ENCODE measurements around the gene KRTAP10-3. TPM values are rescaled to one million over a fixed set of nuclear protein-coding genes. Genes with fewer than 3 reads are reported as not detected.

KRTAP10-3 gene
- total RNA-seq, 1 experiment from 2014 or later: 0.62 TPM

GRCh38 chr21:44599264-44600029 is 40.9 kb upstream of the KRTAP10-3 start:
- Histone ChIP-seq H3K27ac (ENCODE audit: low read depth, low read length, poor library complexity, severe bottlenecking) (no peak overlapping the region), H3K36me3 (ENCODE audit: insufficient read depth, low read length, poor library complexity, severe bottlenecking) (no peaks in the 10 kb centered on the region), H3K27me3 (replicated peaks; ENCODE audit: insufficient read depth, low read depth, low read length, poor library complexity) (no peaks in the 10 kb centered on the region), H3K9me3 (ENCODE audit: low read depth, low read length, poor library complexity, severe bottlenecking) (peaks cover 3% of the 10 kb centered on the region), H3K4me3 (ENCODE audit: low read depth, low read length, poor library complexity, severe bottlenecking) (no peak overlapping the region), H3K4me1 (ENCODE audit: insufficient read depth, low read length, poor library complexity, severe bottlenecking) (no peaks in the 10 kb centered on the region)
- ChIA-PET POLR2A (ENCODE audit: low non-redundant PET) (no interaction called here), CTCF (no interaction called here)
- no TSS peak for BruUV-seq (replicated peaks)
- DNase-seq (ENCODE audit: low spot score): no peak
- intact Hi-C loops (cut with micrococcal nuclease; ENCODE audit: unreplicated experiment): loop anchor here (10.0 kb wide), 1 partner anchor 55 kb away; the partner anchor contains the start of gene KRTAP10-1
- no peak for TF ChIP-seq CTCF (conservative IDR thresholded peaks at IDR 0.05; ENCODE audit: low read depth, low read length)
- TF ChIP-seq EZH2 (IDR thresholded peaks at IDR 0.05; ENCODE audit: borderline replicate concordance, low read depth, low read length, poor library complexity, severe bottlenecking): no peak

- POLR2A ChIA-PET (ENCODE audit: low non-redundant PET): no interaction called here
- TF ChIP-seq EZH2 (IDR thresholded peaks at IDR 0.05; ENCODE audit: borderline replicate concordance, low read depth, low read length, poor library complexity, severe bottlenecking) (no peak), CTCF (conservative IDR thresholded peaks at IDR 0.05; ENCODE audit: low read depth, low read length) (no peak)
- no peak overlapping the region for H3K4me3 ChIP-seq (ENCODE audit: low read depth, low read length, poor library complexity, severe bottlenecking)
- H3K4me1 ChIP-seq (ENCODE audit: insufficient read depth, low read length, poor library complexity, severe bottlenecking): no peaks in the 10 kb centered on the region
- no peaks in the 10 kb centered on the region for H3K36me3 ChIP-seq (ENCODE audit: insufficient read depth, low read length, poor library complexity, severe bottlenecking)
- intact Hi-C loops (cut with micrococcal nuclease; ENCODE audit: unreplicated experiment): no loop called here
- CTCF ChIA-PET: no interaction called here
- H3K27me3 ChIP-seq (replicated peaks; ENCODE audit: insufficient read depth, low read depth, low read length, poor library complexity): no peaks in the 10 kb centered on the region
- no TSS peak for BruUV-seq (replicated peaks)
- H3K9me3 ChIP-seq (ENCODE audit: low read depth, low read length, poor library complexity, severe bottlenecking): peaks cover 3% of the 10 kb centered on the region
- no peak overlapping the region for H3K27ac ChIP-seq (ENCODE audit: low read depth, low read length, poor library complexity, severe bottlenecking)
- peak; percentile 25 for DNase-seq (ENCODE audit: low spot score)
Observed at GRCh38 chr21:44598061-44598460, 39.5 kb upstream of the KRTAP10-3 start.

GRCh38 chr21:44596068-44596725 is 37.6 kb upstream of the KRTAP10-3 start:
- intact Hi-C loops (cut with micrococcal nuclease; ENCODE audit: unreplicated experiment): no loop called here
- no peaks in the 10 kb centered on the region for H3K36me3 ChIP-seq (ENCODE audit: insufficient read depth, low read length, poor library complexity, severe bottlenecking)
- no TSS peak for BruUV-seq (replicated peaks)
- TF ChIP-seq CTCF (conservative IDR thresholded peaks at IDR 0.05; ENCODE audit: low read depth, low read length) (no peak), EZH2 (IDR thresholded peaks at IDR 0.05; ENCODE audit: borderline replicate concordance, low read depth, low read length, poor library complexity, severe bottlenecking) (no peak)
- H3K4me3 ChIP-seq (ENCODE audit: low read depth, low read length, poor library complexity, severe bottlenecking): no peak overlapping the region
- H3K27me3 ChIP-seq (replicated peaks; ENCODE audit: insufficient read depth, low read depth, low read length, poor library complexity): no peaks in the 10 kb centered on the region
- ChIA-PET POLR2A (ENCODE audit: low non-redundant PET) (interaction anchor here (0.6 kb wide), 1 partner anchor 127 kb away, joined by 3 read pairs; no protein-coding TSS in a partner anchor), CTCF (no interaction called here)
- peaks cover 3% of the 10 kb centered on the region for H3K9me3 ChIP-seq (ENCODE audit: low read depth, low read length, poor library complexity, severe bottlenecking)
- no peak overlapping the region for H3K27ac ChIP-seq (ENCODE audit: low read depth, low read length, poor library complexity, severe bottlenecking)
- no peaks in the 10 kb centered on the region for H3K4me1 ChIP-seq (ENCODE audit: insufficient read depth, low read length, poor library complexity, severe bottlenecking)
- no peak for DNase-seq (ENCODE audit: low spot score)

All from A673 (cell line).